Stimulated activated CD4-positive, alpha-beta T cell treated with anti-CD3 and anti-CD28 coated beads, Interleukin-15, amount 100 ng/mL, for 1 hour (primary cell): ENCODE results near the gene PKD1L1.
"Not testable (repeated sequence)": the region's sequence is repeated elsewhere in the genome, so short reads cannot be mapped to it uniquely, and the experiment has no call there.

Source experiments
- DNase-seq, 2 donors: peaks; one replicate each; pipeline ENCODE4 v3.0.0-alpha.2; 2020; ENCODE audit warnings: low read depth in 1 of 2, low spot score in 1 of 2

PKD1L1 gene

DNA sequence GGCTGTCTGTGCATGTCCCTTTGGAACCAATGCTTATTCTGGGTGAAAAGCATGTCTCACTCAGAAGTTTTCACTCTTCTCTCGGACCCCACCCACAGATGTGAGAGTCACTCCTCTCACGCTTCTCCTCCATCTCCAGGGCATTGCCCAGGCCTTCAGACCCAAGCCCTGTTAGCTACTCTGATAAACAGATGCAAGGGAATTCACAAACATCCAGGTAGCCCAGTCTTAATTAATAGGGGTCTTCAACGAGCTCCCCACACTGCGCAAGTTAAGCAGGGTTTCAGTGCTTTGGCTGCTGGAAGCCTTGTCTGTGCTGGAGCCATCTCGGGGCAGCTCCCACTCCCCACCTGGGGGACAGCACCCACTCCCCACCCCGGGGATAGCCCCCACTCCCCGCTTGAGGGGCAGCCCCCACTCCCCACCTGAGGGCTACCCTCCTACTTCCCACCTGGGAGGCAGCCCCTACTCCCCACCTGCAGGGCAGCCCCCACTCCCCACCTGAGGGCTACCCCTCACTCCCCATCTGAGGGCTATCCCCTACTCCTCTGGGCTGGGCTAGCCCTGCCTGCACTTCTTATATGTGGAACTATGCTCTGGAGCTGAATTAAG lies 8.7 kb downstream of the PKD1L1 start:
- DNase-seq: no peak

DNA sequence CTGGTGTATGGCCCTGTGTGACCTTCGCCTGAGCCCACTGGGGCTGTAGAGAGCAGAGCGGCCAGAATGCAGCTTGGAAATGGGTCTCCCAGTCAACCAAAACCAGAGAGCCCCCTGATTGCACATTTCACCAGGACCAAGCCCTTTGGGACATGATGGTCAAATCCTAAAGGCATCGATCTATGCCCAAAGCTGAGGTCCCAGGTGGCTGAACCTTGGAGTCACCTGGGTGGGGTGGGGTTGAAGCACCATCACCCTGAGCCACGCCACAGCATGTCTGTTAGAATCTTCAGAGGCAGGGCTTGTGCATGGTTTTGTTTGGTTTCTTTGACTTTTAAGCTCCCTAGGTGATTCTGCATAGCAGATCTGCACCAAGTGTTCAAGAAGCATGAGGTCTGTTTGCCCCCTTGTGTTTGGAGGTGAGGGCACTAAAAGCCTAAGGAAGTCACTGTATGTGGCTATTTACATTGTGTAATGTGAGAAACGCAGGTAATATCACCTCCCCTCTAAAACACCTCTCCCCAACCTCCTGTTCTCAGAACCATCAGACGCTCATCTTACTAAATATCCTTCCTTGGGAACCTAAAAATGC lies 9.6 kb downstream of the PKD1L1 start:
- no peak for DNase-seq

DNA sequence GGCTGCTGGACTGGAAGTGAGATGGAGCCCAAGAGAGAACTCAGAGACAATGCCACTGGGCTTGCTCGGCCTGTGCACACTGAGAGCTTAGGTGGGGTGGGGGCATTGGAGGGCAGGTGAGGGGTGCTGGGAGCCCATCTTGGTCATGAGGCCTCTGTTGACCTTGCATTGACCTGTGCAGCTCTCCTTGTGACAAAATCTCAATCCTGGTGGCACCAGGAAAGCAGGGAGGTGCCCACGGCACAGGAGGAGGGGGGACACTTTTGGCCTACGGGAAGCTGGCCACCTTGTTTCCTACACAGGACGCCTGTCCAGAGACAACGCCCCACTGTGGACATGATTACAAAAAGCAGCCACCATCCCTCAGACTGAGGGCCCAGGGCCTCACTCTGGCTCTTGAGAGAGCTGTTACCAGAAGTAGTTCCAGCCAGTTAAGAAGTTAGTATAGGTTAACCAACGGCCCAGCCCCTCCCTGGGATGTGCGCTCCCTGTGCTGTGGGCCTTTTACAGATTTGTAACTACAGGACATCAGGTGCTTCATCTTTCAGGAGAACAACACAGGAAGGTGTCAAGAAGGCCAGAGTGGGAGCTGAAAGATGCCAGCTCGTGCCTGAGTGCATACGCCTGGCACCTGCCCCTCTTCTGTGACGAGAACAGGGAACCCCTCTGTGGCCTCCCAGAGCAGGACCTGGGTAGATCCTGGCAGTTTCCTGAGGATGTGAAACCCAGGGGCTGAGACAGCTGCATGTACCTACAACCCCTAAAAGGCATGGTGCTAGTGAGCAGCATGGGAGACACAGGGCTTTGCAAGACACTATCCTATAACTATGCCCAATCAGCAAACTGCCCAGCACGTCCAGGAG lies 10.3 kb downstream of the PKD1L1 start:
- DNase-seq: no peak

DNA sequence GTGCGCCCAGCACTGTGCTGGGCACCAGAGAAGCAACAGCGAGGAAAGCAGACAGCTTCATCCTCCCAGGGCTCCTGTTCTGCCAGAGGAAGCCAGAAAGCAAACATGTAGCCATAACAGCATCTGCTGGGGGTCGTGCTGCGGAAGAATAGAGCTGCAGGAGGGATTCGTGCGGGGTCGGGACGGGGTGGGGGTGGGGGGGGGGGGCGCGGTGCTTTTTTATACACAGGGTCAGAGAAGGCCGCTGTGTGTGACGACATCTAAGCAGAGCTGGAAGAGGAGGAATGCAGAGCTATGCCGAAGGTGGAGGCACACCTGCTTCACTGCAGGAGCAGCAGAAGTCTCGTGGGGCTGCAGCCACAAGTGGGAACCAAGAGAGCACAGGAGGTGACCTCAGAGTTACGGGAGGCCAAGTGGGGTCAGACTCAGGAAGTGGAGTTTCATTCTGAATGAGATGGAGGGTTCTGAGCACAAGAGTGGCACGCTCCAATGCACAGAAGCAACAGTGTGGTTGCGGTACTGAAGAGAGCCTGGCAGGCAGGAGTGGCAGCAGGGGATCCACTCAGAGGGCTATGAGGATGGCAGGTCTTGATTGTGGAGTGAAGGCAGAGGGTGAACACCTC lies 11.1 kb downstream of the PKD1L1 start:
- DNase-seq: no peak

DNA sequence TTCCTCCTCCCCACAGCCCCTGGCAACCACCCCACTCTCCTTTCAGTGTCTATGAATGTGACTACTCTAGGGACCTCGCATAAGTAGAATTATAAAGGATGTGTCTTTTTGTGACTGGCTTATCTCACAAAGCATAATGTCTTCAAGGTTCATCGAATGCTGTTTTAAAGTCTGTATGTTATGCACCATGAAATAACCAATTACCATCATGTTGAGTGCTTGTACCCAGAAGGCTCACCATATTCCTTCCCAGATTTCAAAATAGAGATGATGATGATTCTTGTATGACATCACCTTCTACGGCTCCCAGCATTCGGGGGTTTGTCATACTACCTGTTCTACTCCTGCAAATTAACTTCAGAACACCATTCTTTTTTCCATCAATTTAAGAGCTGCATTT lies 11.9 kb downstream of the PKD1L1 start:
- DNase-seq: no peak

DNA sequence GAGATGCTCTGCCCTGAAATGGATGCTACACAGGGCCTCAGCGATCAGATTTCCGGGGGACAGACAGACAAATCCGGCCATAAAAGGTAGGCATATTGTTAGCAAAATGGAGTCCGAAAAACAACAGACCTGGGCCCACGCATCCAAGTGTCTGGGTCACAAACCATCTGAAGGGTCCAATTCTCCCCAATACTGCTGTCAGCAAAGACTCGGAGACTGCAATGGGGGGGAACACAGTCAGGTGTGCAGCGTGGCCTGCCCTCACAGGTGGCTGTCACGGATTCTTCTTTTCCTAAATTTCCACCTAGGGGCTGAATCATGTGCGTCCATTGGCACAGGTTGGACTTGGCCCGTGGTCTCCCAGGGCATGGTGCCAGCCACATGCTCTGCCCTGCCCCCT lies 12.9 kb downstream of the PKD1L1 start:
- DNase-seq: no peak

DNA sequence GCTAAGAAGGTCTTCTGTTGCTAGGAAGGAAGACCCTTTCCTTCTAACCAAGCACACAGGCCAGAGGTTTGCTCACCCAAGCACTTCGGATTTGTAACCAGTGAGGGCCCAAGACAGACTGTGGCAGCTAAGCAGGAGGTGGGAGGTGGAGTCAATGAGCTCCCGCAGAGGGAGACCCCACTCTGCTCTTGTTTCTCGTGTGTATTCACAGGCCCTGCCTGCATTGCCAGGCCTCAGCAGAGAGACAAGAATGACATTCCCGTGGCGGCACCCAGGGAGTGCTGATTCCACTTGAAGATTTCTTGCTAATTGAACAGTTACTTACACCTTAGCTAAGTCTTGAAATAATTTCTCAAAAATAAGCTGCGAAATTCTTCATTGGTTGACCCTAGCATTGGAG lies 13.4 kb downstream of the PKD1L1 start:
- DNase-seq: no peak

DNA sequence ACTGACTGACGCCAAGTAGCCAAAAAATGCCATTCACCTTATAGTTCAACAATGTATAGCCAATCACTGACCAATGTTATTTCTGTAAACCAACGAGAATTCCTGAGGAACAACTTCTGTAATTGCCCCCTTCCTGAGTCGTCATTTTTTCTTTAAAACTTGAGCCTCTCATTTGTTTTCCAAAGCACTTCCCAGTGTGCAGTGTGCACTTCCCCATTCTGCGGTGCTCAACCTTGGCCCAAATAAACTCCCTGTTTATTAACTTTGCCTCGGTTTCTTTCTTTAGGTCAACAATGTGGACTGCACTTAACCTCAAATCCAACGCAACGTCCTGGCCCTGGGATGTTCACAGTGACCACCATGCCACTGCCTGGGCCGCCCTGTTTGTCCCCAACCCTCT lies 15.1 kb downstream of the PKD1L1 start:
- DNase-seq: no peak

DNA sequence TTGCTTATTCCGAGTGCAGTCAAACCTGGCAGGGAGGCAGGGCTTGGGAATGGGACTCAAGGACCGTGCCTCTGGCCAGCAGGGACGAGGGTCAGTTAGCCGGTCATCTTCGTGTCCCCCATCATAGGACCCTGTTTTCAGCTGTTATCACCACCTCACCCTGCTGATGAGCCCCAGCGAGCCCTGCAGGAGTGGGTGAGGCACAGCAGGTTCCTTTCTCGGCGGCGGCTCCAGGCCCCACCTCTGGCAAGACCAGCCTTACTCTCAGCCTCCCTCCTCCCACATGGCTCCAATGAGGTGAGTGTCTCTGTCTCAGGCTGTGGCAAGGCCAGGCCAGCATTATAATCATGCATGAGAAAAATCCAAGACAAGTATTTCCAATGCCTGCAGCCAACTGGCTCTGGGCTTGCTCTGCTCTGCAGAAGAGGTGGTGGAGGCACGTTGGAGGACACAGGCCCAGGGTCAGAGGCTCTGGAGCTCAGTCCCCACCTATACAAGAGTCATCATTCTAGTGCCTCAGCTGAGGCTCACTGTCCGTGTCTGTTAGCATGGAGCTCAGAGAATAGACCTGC lies 15.7 kb downstream of the PKD1L1 start:
- DNase-seq: no peak

DNA sequence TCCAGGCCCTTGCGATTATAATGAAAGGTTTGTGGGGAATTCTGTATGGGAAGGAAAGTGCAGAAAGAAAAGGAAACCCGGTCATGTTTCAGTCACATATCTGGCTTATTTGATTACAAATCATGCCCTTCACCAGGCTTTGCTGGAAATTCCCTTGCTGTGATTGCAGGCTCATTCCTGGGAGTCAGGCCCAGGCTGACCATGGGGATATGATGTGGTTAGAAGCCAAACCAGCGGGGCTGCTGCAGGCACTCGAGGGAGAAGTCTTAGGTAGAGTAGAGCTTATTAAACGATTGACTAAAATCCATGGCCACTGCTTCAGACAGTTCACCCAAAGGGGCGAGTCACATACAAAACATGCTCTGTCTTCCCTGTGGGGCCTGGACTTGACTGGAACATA lies 16.2 kb downstream of the PKD1L1 start:
- no peak for DNase-seq

DNA sequence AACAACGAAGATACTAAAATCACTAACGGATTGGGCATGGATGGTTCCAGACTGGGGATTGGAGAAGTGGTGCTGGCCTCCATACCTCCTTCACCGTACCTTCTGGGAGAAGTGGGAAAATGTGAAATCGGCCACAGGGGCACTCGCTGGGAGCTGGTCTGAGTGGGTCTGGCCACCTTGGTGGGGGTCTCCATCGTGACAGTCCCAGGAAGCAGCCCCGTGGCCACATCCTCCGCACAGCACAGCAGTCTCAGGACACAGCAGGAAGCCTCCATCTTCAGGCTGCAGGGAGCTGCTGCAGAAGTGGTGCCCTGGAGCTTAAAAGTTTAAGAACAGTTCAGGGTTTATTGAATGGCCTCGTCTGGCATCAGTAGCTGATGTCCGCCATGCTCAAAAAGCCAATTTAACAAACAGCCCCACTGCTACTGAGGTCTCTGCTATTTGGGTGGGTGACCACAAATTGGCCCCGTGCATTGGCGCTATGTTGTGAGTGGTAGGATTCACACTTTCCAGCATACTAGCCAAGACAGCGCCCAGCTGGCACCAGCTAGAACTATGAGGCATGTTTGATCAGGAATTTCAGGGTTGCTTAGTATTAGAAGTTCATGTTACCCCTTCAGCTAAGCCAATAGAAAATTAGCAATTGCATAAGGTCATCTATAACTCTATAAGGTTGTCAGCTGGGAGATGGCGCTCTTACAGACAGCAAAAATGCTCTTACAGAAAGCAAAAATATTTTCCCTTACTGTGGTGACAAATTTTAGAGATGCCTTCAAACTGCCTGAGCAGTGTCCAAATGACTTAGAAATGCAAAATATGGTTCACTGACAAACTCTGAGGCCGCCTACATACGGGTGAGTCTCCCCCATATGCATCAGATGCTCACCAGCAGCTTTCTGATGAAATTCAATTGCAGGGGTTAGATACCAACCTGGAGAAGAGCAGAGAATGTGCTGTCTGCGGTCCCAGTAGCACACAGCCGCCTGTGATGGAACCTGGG lies 17.0 kb downstream of the PKD1L1 start:
- no peak for DNase-seq

DNA sequence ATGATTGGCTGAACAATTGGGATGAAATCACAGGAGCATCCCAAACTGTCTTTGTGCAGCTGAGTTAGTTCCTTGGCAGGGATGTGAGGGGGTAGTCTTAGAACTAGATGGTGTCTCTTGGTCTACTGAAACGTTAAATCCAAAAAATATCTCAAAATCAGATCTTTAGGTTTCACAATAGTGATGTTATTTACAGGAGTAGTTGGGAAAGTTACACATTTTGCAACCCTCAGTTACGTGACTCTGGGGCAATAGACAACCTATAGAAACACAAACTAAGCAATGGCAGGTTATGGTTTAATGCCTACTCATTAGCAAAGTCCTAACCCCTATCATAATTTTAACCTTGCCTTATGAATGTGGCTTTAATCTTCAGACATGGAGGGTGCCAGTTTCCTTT lies 24.0 kb downstream of the PKD1L1 start:
- DNase-seq: no peak

DNA sequence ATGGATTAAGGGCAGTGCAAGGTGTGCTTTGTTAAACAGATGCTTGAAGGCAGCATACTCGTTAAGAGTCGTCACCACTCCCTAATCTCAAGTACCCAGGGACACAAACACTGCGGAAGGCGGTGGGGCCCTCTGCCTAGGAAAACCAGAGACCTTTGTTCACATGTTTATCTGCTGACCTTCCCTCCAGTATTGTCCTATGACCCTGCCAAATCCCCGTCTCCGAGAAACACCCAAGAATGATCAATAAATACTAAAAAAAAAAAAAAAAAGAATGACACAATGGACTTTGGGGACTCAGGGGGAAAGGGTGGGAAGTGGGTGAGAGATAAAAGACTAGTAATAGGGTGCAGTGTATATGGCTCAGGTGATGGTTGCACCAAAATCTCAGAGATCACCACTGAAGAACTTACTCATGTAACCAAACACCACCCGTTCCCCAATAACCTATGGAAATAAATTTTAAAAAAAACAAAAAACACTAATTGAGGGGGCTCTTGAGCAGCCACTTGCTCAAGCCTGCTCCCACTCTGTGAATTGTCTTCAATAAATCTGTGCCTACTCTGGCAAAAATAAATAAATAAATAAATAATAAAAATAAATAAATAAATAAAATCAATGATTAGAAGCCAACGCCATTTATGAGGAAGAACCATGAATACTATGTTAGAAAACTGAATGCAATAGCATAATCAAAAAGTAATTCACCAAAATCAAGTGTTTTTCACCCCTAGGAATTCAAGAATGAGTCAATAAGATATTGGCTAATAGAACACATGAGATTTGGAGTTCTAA lies 25.0 kb downstream of the PKD1L1 start:
- not testable (repeated sequence) for DNase-seq

DNA sequence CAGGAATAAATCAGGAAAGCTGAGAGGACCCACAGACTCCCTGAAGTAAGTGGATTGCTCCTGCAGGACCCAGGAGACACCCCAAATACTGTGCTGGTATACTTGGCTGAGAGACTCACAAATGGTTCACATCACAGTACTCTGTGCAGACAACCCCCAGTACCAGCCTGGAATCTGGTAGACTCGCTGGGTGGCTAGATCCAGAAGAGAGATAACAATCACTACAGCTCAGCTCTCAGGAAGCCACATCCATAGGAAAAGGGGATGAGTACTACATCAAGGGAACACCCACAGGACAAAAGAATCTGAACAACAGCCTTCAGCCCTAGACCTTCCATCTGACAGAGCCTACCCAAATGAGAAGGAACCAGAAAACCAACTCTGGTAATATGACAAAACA lies 31.8 kb downstream of the PKD1L1 start:
- not testable (repeated sequence) for DNase-seq

DNA sequence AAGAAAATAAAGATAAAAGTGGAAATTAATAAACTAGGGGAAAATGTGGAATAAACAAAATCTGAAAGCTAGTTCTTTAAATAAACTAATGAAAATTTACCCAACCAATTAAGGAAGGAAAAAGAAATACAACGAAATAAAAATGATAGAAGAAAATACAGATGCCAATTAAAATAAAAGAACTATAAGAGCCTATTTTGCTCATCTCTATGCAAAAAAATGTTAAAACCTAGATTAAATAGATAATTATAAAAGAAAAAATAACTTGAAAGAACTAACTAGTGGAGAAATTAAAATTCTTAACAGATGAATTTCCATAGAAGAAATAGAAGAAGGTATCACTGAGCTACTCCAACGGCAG lies 32.7 kb downstream of the PKD1L1 start:
- DNase-seq: no peak

DNA sequence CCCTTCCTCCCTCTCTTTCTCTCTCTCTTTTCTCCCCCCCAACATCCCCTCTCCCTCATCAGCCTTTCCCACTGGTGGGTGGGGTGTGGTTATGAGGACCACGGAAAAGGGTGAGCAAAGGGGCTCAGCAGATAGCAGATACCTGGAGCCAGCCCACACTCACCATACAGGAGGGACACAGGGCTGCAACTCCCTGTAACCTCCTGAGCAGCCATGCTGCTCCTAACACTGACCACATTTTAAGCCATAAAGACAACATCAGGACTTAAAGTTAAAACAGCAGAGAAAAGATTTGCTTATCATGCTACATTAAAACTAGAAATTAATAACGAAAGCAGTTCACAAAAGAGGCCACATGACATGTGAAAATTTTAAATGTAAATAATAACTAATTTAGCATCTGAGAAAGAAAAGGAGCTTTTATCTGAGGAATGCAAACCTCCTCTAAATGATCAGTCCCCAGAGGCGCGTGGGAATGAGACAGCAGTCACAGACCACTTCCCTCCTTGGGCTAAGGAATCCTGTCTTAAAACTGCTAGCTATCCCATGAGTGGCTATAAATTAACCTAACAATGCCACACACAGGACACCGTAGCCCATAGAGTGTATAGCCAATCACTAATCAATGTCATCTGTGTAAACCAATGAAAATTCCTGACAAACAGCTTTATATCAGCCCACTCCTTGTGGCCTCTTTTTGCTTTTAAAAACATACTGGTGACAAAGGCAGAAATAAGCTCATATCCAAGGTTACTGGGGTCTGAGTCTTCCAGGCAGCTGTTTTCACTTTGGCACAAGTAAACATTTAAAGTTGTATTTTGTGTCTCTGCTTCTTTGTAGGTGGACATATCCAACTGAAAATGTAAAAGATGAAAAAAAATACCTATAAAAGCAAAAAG lies 33.3 kb downstream of the PKD1L1 start:
- no peak for DNase-seq

DNA sequence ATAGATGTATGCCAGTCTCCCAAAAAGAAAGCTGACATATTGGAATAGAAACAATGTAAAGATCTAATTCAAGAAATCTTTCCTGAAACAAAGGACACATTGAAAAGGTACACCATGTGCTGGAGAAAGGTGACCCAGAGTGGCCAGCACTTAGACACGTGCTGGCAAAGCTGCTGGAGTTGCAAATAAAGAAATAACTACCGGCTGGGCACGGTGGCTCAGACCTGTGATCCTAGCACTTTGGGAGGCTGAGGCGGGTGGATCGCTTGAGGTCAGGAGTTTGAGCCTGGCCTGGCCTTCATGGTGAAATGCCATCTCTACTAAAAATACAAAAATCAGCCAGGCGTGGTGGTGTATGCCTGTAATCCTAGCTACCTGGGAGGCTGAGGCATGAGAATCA lies 35.9 kb downstream of the PKD1L1 start:
- DNase-seq: no peak

DNA sequence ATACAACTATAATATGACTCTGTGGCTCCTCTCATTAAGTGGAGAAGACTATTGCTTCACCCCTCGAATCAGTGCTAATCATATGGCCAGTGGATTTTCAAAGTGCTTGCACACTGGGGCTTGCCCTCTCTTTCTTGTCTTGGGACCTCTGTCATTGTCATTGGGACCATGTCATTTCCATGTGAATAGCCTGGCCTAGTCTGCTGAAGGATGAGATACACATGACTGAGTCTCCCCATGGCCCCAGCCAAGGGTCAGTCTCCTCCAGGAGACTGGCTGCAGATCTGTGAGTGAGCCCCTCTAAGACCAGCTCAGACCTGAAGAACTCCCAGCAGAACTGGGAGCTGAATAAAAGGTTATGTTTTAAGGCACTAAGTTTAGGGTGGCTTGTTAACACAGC lies 39.5 kb downstream of the PKD1L1 start:
- DNase-seq: no peak
